Measurements from ENCODE around the gene AMZ2. TPM values are rescaled to one million over a fixed set of nuclear protein-coding genes. Genes with fewer than 3 reads are reported as not detected.
"Not testable (repeated sequence)": the region's sequence is repeated elsewhere in the genome, so short reads cannot be mapped to it uniquely, and the experiment has no call there.

The AMZ2 gene
- total RNA-seq, 2 experiments from 2014 or later: 63.0 to 64.9 TPM

GRCh38 chr17:68228817-68229570, 18.8 kb upstream of the AMZ2 start:
- no peaks in the 10 kb centered on the region for H3K9me3 ChIP-seq (ENCODE audit: control insufficient read depth in 1 of 2, insufficient read depth in 1 of 2, low read length in 2 of 2)
- ChIA-PET CTCF (no interaction called here), POLR2A (no interaction called here)
- no peak overlapping the region for H3K27ac Mint-ChIP-seq
- peaks cover 3% of the 10 kb centered on the region for H3K36me3 ChIP-seq (ENCODE audit: insufficient read depth, low read length)
- H3K27me3 ChIP-seq (ENCODE audit: control insufficient read depth in 1 of 2, insufficient read depth in 2 of 2, low read length in 2 of 2): no peaks in the 10 kb centered on the region
- intact Hi-C loops (cut with DNase I, micrococcal nuclease): no loop called here
- H3K4me1 Mint-ChIP-seq (ENCODE audit: low read depth): peaks cover 10% of the 10 kb centered on the region
- no peak for DNase-seq
- H3K9me3 Mint-ChIP-seq: no peaks in the 10 kb centered on the region
- no peaks in the 10 kb centered on the region for H3K27me3 Mint-ChIP-seq
- TF ChIP-seq, protein P1, sequence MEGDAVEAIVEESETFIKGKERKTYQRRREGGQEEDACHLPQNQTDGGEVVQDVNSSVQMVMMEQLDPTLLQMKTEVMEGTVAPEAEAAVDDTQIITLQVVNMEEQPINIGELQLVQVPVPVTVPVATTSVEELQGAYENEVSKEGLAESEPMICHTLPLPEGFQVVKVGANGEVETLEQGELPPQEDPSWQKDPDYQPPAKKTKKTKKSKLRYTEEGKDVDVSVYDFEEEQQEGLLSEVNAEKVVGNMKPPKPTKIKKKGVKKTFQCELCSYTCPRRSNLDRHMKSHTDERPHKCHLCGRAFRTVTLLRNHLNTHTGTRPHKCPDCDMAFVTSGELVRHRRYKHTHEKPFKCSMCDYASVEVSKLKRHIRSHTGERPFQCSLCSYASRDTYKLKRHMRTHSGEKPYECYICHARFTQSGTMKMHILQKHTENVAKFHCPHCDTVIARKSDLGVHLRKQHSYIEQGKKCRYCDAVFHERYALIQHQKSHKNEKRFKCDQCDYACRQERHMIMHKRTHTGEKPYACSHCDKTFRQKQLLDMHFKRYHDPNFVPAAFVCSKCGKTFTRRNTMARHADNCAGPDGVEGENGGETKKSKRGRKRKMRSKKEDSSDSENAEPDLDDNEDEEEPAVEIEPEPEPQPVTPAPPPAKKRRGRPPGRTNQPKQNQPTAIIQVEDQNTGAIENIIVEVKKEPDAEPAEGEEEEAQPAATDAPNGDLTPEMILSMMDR (IDR thresholded peaks at IDR 0.05): no peak
- no peak overlapping the region for H3K27ac ChIP-seq (ENCODE audit: low read depth in 1 of 2, low read length in 2 of 2)
- ATAC-seq (ENCODE audit: poor library complexity): no peak
- peaks cover 20% of the 10 kb centered on the region for H3K36me3 Mint-ChIP-seq (ENCODE audit: low read depth)
- H3K4me3 ChIP-seq (ENCODE audit: low read length): no peak overlapping the region
- H3K4me3 Mint-ChIP-seq: no peak overlapping the region
- peaks cover 4% of the 10 kb centered on the region for H3K4me1 ChIP-seq (ENCODE audit: insufficient read depth, low read length)

- peaks cover 10% of the 10 kb centered on the region for H3K4me1 Mint-ChIP-seq (ENCODE audit: low read depth)
- POLR2A ChIA-PET: no interaction called here
- Histone ChIP-seq H3K4me1 (ENCODE audit: insufficient read depth, low read length) (peaks cover 3% of the 10 kb centered on the region), H3K4me3 (ENCODE audit: low read length) (no peak overlapping the region), H3K36me3 (ENCODE audit: insufficient read depth, low read length) (peaks cover 3% of the 10 kb centered on the region), H3K9me3 (ENCODE audit: control insufficient read depth in 1 of 2, insufficient read depth in 1 of 2, low read length in 2 of 2) (no peaks in the 10 kb centered on the region), H3K27ac (ENCODE audit: low read depth in 1 of 2, low read length in 2 of 2) (no peak overlapping the region), H3K27me3 (ENCODE audit: control insufficient read depth in 1 of 2, insufficient read depth in 2 of 2, low read length in 2 of 2) (no peaks in the 10 kb centered on the region)
- ATAC-seq (ENCODE audit: poor library complexity) (no peak), DNase-seq (no peak)
- intact Hi-C loops (cut with DNase I, micrococcal nuclease): no loop called here
- no peaks in the 10 kb centered on the region for H3K9me3 Mint-ChIP-seq
- CTCF ChIA-PET: no interaction called here
- H3K27me3 Mint-ChIP-seq: no peaks in the 10 kb centered on the region
- TF ChIP-seq, protein P1 (IDR thresholded peaks at IDR 0.05): no peak
- no peak overlapping the region for H3K27ac Mint-ChIP-seq
- H3K4me3 Mint-ChIP-seq: no peak overlapping the region
- H3K36me3 Mint-ChIP-seq (ENCODE audit: low read depth): peaks cover 20% of the 10 kb centered on the region
Observed at GRCh38 chr17:68229619-68230018, 18.2 kb upstream of the AMZ2 start.

GRCh38 chr17:68231131-68231530, 16.7 kb upstream of the AMZ2 start:
- peaks cover 17% of the 10 kb centered on the region for H3K4me1 ChIP-seq (ENCODE audit: insufficient read depth, low read length)
- H3K4me3 Mint-ChIP-seq; H3K9me3 Mint-ChIP-seq; H3K36me3 ChIP-seq (ENCODE audit: insufficient read depth, low read length); H3K27ac ChIP-seq (ENCODE audit: low read depth in 1 of 2, low read length in 2 of 2); H3K27me3 ChIP-seq (ENCODE audit: control insufficient read depth in 1 of 2, insufficient read depth in 2 of 2, low read length in 2 of 2); POLR2A ChIA-PET; H3K9me3 ChIP-seq (ENCODE audit: control insufficient read depth in 1 of 2, insufficient read depth in 1 of 2, low read length in 2 of 2); H3K27me3 Mint-ChIP-seq; H3K4me3 ChIP-seq (ENCODE audit: low read length); H3K27ac Mint-ChIP-seq; intact Hi-C loops (cut with DNase I, micrococcal nuclease); CTCF ChIA-PET; ATAC-seq (ENCODE audit: poor library complexity); DNase-seq: not testable (repeated sequence)
- Mint-ChIP-seq H3K36me3 (ENCODE audit: low read depth) (peaks cover 20% of the 10 kb centered on the region), H3K4me1 (ENCODE audit: low read depth) (peaks cover 16% of the 10 kb centered on the region)

GRCh38 chr17:68231541-68231940, 16.3 kb upstream of the AMZ2 start:
- H3K4me1 Mint-ChIP-seq (ENCODE audit: low read depth): peaks cover 16% of the 10 kb centered on the region
- no peak overlapping the region for H3K27ac Mint-ChIP-seq
- H3K4me3 Mint-ChIP-seq: no peak overlapping the region
- no peak overlapping the region for H3K4me3 ChIP-seq (ENCODE audit: low read length)
- no peaks in the 10 kb centered on the region for H3K27me3 Mint-ChIP-seq
- intact Hi-C loops (cut with DNase I, micrococcal nuclease): no loop called here
- ChIA-PET CTCF (no interaction called here), POLR2A (no interaction called here)
- peaks cover 3% of the 10 kb centered on the region for H3K36me3 ChIP-seq (ENCODE audit: insufficient read depth, low read length)
- H3K9me3 ChIP-seq (ENCODE audit: control insufficient read depth in 1 of 2, insufficient read depth in 1 of 2, low read length in 2 of 2): no peaks in the 10 kb centered on the region
- no peak overlapping the region for H3K27ac ChIP-seq (ENCODE audit: low read depth in 1 of 2, low read length in 2 of 2)
- H3K9me3 Mint-ChIP-seq: no peaks in the 10 kb centered on the region
- TF ChIP-seq, protein P1 (IDR thresholded peaks at IDR 0.05): no peak
- H3K4me1 ChIP-seq (ENCODE audit: insufficient read depth, low read length): peaks cover 17% of the 10 kb centered on the region
- DNase-seq (no peak), ATAC-seq (ENCODE audit: poor library complexity) (no peak)
- peaks cover 20% of the 10 kb centered on the region for H3K36me3 Mint-ChIP-seq (ENCODE audit: low read depth)
- H3K27me3 ChIP-seq (ENCODE audit: control insufficient read depth in 1 of 2, insufficient read depth in 2 of 2, low read length in 2 of 2): no peaks in the 10 kb centered on the region

DNA sequence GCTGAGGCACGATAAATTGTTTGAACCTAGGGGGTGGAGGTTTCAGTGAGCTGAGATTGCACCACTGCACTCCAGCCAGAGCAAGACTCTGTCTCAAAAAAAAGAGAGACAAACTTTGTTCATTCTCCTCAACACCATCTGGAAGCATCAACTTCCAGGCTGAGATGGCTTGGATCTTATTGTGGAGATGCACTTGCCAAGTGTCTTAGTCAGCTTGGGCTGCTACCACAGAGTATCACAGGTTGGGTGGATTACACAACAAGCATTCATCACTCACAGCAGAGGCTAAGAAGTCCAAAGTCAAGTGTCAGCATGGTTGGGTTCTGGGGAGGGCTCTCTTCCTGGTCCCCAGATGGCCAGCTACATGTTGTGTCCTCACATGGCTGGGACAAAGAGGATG, 15.1 kb upstream of the AMZ2 start:
- peaks cover 17% of the 10 kb centered on the region for H3K36me3 Mint-ChIP-seq (ENCODE audit: low read depth)
- CTCF ChIA-PET; ATAC-seq (ENCODE audit: poor library complexity); H3K27me3 ChIP-seq (ENCODE audit: control insufficient read depth in 1 of 2, insufficient read depth in 2 of 2, low read length in 2 of 2); H3K4me3 ChIP-seq (ENCODE audit: low read length); H3K27ac ChIP-seq (ENCODE audit: low read depth in 1 of 2, low read length in 2 of 2); intact Hi-C loops (cut with DNase I, micrococcal nuclease); H3K9me3 Mint-ChIP-seq; H3K27ac Mint-ChIP-seq; H3K27me3 Mint-ChIP-seq; H3K36me3 ChIP-seq (ENCODE audit: insufficient read depth, low read length); H3K4me3 Mint-ChIP-seq; H3K9me3 ChIP-seq (ENCODE audit: control insufficient read depth in 1 of 2, insufficient read depth in 1 of 2, low read length in 2 of 2): not testable (repeated sequence)
- peaks cover 26% of the 10 kb centered on the region for H3K4me1 Mint-ChIP-seq (ENCODE audit: low read depth)
- POLR2A ChIA-PET: interaction anchor here (1.1 to 2.5 kb wide), 3 partner anchors 15 to 52 kb away, joined by 3 to 10 read pairs (median 4); partner anchors contain the start of gene AMZ2
- peak in 1 of 14 experiments; percentile 41 for DNase-seq
- peaks cover 24% of the 10 kb centered on the region for H3K4me1 ChIP-seq (ENCODE audit: insufficient read depth, low read length)
